ENCODE data around the gene CBLB. TPM values are rescaled to one million over a fixed set of nuclear protein-coding genes. Genes with fewer than 3 reads are reported as not detected.

Gene CBLB
- total and polyA plus RNA-seq, 8 donors, result 5.3 to 23.3 (median 10.4) TPM

GRCh38 chr3:105770410-105770809, 98.4 kb downstream of the CBLB start:
- no peak for TF ChIP-seq CTCF (IDR thresholded peaks at IDR 0.05)
- no peak overlapping the region for H3K4me3 ChIP-seq
- DNase-seq, result no peak
- H3K36me3 ChIP-seq, result no peaks in the 10 kb centered on the region
- no peak for FAIRE-seq
- no peak for ATAC-seq
- no peak overlapping the region for H3K27ac ChIP-seq
- intact Hi-C loops (cut with DNase I), result no loop called here
- H3K27me3 ChIP-seq, result no peaks in the 10 kb centered on the region
- 94 to 95% methylated on average over 4 of the region's 4 CpGs for WGBS, 2 donors
- no peaks in the 10 kb centered on the region for H3K4me1 ChIP-seq
- H3K9me3 ChIP-seq, result no peaks in the 10 kb centered on the region

- H3K4me1 ChIP-seq, result no peaks in the 10 kb centered on the region
- DNase-seq (no peak), ATAC-seq (no peak), FAIRE-seq (no peak)
- no peak overlapping the region for H3K27ac ChIP-seq
- H3K4me3 ChIP-seq, result no peak overlapping the region
- intact Hi-C loops (cut with DNase I), result no loop called here
- H3K36me3 ChIP-seq, result no peaks in the 10 kb centered on the region
- TF ChIP-seq CTCF (IDR thresholded peaks at IDR 0.05), result no peak
- H3K9me3 ChIP-seq, result no peaks in the 10 kb centered on the region
- no peaks in the 10 kb centered on the region for H3K27me3 ChIP-seq
These were observed 101.0 kb downstream of the CBLB start for GRCh38 chr3:105767776-105768175.

- TF ChIP-seq CTCF (IDR thresholded peaks at IDR 0.05), result no peak
- Histone ChIP-seq H3K4me1 (no peaks in the 10 kb centered on the region), H3K9me3 (no peaks in the 10 kb centered on the region), H3K4me3 (no peak overlapping the region), H3K27ac (no peak overlapping the region), H3K36me3 (no peaks in the 10 kb centered on the region), H3K27me3 (no peaks in the 10 kb centered on the region)
- FAIRE-seq, result peak; percentile 5
- no peak for DNase-seq
- no peak for ATAC-seq
- intact Hi-C loops (cut with DNase I), result no loop called here
- WGBS, 2 donors, result 72 to 80% methylated on average over 3 of the region's 3 CpGs
These were observed 101.6 kb downstream of the CBLB start for GRCh38 chr3:105767216-105767615.

- Histone ChIP-seq H3K36me3 (no peaks in the 10 kb centered on the region), H3K4me1 (no peaks in the 10 kb centered on the region), H3K27me3 (no peaks in the 10 kb centered on the region), H3K27ac (no peak overlapping the region), H3K4me3 (no peak overlapping the region), H3K9me3 (no peaks in the 10 kb centered on the region)
- DNase-seq (no peak), ATAC-seq (no peak), FAIRE-seq (no peak)
- intact Hi-C loops (cut with DNase I), result no loop called here
- no peak for TF ChIP-seq CTCF (IDR thresholded peaks at IDR 0.05)
These were observed 103.5 kb downstream of the CBLB start for GRCh38 chr3:105765308-105765639.

GRCh38 chr3:105764378-105765307, 104.2 kb downstream of the CBLB start:
- Histone ChIP-seq H3K27me3 (no peaks in the 10 kb centered on the region), H3K36me3 (no peaks in the 10 kb centered on the region), H3K4me3 (no peak overlapping the region), H3K27ac (no peak overlapping the region), H3K9me3 (no peaks in the 10 kb centered on the region), H3K4me1 (no peaks in the 10 kb centered on the region)
- 94 to 98% methylated on average over 2 of the region's 2 CpGs for WGBS, 2 donors
- DNase-seq, result no peak
- intact Hi-C loops (cut with DNase I), result no loop called here
- ATAC-seq, result no peak
- no peak for FAIRE-seq
- no peak for TF ChIP-seq CTCF (IDR thresholded peaks at IDR 0.05)
